GM12892 (cell line): ENCODE data around the gene FIGLA.
"Not testable (repeated sequence)": the region's sequence is repeated elsewhere in the genome, so short reads cannot be mapped to it uniquely, and the experiment has no call there.

Experiments
- DNase-seq: peaks from one replicate; pipeline ENCODE4 v3.0.0; 2011; ENCODE audit not compliant: insufficient read length
- FAIRE-seq: peaks from 2 replicates; lab custom pipeline; 2011; peaks lifted over from hg19 to GRCh38; lab: Jason Lieb, UNC
- POLR2A ChIP-seq: IDR thresholded peaks from 2 replicates; pipeline ENCODE4 v1.6.1; 2011; ENCODE audit warnings: low read depth, low read length, control low read depth
- POLR2AphosphoS5 ChIP-seq: IDR thresholded peaks from 2 replicates; pipeline ENCODE4 v1.6.1; 2011; ENCODE audit warnings: low read depth, low read length, control low read depth
- TAF1 ChIP-seq: IDR thresholded peaks from 2 replicates; pipeline ENCODE4 v1.6.1; 2011; ENCODE audit warnings: low read depth, mild to moderate bottlenecking, control low read depth, low read length, borderline replicate concordance

FIGLA gene

DNA sequence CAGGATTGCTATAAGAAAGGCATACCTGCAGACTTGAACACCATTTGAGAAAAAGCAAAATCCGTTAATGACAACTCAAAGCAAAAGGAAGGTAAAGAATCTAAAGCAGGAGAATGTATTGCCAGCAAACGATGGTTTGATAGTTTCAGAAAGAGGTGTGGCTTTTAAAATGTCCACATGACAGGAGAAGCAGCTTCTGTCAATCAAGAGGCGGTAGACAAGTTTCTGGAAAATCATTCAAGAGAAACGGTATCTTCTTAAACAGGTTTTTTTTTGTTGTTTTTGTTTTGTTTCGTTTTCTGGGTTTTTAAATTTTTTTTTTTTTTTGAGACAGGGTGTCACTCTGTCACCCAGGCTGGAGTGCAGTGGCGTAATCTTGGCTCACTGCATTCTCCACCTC lies 16.2 kb upstream of the FIGLA start:
- DNase-seq (no peak), FAIRE-seq (no peak)
- TF ChIP-seq POLR2A (no peak), POLR2AphosphoS5 (no peak), TAF1 (no peak)

DNA sequence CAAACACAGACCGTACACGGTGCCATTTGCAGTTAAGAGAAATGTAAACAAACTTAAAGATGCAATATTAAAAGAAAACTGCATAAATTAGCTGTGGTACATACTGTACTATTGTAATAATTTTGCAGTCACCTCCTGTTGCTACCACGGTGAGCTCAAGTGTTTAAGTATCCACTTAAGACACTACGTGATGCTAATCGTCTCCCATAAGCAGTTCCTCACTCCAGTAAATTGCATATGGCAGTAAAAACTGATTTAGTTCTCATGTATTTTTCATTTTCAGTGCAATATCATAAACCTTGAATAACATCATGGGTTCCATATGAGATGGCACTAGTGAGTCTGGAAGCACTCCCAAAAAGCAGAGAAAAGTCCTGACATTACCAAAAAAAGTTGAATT lies 15.6 kb upstream of the FIGLA start:
- no peak for TF ChIP-seq POLR2A
- TF ChIP-seq POLR2AphosphoS5: no peak
- TF ChIP-seq TAF1: no peak
- FAIRE-seq (no peak), DNase-seq (no peak)

DNA sequence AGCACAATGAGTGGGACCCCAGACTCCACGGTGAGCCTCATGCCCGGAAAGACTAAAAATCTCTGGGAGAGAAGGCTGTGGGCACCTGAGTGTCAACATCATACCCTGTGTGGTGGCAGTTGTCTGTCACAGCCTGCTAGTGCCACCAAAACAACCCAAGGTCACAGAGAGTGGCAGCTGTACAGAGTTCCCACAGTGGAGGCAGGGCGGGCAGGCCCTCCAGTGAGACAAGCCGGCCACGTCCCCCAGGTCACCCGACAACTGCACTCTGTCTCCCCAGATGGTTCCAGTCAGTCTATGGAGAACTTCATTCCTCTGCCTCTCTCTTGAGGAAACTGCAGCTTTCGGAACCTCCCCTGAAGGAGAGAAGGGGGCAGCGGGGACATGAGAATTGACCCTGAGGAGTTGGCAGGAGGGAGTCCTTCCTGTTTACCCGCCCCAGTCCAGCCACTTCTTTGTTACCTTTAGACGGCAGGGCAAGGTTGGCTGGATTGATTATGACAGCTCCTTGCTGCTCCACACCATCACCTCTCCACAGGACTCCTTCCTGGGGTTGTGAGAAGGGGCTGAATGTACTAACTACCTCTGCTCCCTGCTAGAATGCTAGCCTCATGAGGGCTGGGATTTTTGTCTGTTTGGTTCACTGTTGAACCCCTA lies 11.3 kb upstream of the FIGLA start:
- DNase-seq: no peak

DNA sequence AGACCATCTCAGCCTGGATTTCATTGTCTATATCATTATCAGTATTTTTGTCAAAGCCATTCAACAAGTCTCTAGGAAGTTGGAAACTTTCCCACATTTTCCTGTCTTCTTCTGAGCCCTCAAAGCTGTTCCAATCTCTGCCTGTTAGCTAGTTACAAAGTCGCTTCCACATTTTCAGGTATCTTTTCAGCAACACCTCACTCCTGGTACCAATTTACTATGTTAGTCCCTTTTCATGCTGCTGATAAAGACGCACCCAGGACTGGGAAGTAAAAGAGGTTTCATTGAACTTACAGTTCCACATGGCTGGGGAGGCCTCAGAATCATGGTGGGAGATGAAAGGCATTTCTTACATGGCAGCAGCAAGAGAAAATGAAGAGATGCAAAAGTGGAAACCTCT lies 9.3 kb upstream of the FIGLA start:
- FAIRE-seq (no peak), DNase-seq (no peak)
- TF ChIP-seq POLR2AphosphoS5 (no peak), TAF1 (no peak), POLR2A (no peak)

More for the DNA sequence above, 11.3 kb upstream of the FIGLA start:
- FAIRE-seq: no peak
- no peak for TF ChIP-seq POLR2A
- TF ChIP-seq TAF1: no peak
- no peak for TF ChIP-seq POLR2AphosphoS5

DNA sequence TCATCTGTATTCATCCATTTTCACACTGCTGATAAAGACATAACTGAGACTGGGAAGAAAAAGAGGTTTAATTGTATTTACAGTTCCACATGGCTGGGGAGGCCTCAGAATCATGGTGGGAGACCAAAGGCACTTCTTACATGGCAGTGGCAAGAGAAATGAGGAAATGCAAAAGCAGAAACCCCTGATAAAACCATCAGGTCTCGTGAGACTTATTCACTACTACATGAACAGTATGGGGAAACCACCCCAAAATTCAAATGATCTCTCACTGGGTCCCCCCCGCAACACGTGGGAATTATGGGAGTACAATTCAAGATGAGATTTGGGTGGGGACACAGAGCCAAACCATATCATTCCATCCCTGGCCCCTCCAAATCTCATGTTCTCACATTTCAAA lies 7.6 kb upstream of the FIGLA start:
- FAIRE-seq, DNase-seq: not testable (repeated sequence)

DNA sequence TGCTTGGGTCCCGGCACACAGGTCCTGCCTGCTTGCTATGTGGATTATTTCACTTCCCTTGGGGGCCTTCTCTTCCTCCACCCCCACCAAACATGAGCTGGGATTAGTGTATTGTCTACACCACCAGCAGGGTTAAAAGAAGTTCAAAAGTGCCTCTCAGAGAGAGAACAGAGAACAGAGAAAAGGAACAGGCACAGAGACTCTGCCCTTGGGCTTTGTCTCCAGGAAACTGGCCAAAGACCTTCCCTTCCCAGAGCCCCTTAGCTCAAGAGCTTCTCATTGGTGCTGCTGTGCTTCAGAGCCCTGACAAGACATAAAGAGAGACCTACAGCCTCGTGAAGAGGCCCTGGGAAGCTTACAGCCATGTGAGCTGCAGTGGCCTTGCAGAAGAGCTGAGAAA lies 7.1 kb upstream of the FIGLA start:
- FAIRE-seq: no peak
- no peak for DNase-seq
- TF ChIP-seq TAF1 (no peak), POLR2AphosphoS5 (no peak), POLR2A (no peak)

DNA sequence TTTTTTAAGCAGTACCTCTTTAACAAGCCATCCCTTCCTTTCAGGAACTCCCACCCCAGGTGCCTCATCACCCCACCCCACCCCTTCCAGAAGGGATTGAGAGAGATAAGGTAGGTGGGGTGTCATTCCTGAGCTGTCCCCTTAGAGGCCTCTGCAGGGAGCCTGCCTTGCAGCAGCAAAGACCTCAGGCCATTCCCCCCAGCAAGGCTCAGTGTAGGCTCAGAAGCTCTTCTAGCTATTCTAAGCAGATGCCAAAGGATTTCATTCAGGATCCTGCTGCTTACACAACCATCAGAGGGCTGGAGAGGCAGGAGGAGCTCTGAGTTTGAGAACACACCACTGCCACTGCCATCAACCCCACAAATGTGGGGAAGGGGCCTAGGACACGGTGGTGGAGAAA lies 5.8 kb upstream of the FIGLA start:
- no peak for TF ChIP-seq TAF1
- TF ChIP-seq POLR2AphosphoS5: no peak
- TF ChIP-seq POLR2A: no peak
- FAIRE-seq (no peak), DNase-seq (no peak)

DNA sequence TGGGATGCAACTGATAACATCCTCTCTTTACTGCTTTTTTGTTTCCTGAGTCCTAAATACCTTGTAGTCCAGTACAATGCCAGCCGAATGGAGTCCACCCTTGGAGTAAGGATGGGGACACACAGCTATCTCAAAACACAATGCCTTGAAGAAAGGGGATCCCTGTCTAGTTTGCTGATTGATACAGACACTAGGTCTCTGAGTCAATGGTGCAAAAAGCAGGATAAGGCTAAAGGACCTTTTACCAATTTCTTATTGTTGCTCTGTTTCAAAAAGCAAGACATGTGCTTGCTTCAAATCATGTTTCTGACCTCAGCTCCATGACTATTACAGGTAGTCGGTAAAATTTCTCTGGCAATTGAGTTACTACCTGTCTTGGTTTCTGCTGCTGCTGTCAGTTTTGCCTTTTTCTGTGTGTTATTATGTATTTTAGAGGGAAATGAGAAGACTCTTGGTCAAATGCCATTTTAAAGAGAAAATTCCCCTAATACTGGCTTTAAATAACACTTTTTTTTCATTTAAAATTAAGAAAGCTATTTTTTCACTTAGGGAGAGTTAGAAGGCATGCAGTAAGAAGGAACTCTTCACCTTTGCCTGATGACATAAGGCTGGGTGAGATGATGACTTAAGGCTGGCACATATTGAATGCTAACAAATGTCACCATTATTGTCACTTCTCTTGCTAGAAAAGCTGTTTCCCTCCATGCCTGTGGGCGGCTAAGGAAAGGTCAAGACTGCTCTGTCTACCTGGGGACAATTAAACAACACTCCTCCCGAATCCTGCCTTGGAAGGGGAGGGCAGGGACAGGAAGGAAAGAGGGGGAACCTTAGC lies 4.9 kb upstream of the FIGLA start:
- TF ChIP-seq POLR2AphosphoS5: no peak
- no peak for TF ChIP-seq TAF1
- TF ChIP-seq POLR2A: no peak
- FAIRE-seq (no peak), DNase-seq (no peak)

DNA sequence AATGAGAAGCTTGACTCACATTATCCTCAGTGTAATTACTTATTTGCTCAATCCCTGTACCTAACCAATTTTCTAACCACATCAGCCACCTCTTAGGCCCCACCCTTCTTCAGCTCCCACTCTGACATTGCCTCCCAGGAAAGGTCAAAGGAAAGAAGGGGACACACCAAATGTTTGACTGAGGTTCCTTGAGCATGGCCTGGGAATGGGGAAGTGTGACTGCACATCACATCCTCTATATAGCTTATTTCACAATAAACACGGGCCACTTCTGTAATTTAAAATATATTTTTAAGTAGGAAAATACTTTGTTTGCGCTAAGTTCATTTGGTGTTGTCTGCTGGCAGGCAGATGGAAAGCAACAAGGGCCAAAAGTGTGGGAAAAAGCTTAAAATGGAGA lies 3.0 kb upstream of the FIGLA start:
- TF ChIP-seq POLR2AphosphoS5 (no peak), POLR2A (no peak), TAF1 (no peak)
- DNase-seq (no peak), FAIRE-seq (no peak)

DNA sequence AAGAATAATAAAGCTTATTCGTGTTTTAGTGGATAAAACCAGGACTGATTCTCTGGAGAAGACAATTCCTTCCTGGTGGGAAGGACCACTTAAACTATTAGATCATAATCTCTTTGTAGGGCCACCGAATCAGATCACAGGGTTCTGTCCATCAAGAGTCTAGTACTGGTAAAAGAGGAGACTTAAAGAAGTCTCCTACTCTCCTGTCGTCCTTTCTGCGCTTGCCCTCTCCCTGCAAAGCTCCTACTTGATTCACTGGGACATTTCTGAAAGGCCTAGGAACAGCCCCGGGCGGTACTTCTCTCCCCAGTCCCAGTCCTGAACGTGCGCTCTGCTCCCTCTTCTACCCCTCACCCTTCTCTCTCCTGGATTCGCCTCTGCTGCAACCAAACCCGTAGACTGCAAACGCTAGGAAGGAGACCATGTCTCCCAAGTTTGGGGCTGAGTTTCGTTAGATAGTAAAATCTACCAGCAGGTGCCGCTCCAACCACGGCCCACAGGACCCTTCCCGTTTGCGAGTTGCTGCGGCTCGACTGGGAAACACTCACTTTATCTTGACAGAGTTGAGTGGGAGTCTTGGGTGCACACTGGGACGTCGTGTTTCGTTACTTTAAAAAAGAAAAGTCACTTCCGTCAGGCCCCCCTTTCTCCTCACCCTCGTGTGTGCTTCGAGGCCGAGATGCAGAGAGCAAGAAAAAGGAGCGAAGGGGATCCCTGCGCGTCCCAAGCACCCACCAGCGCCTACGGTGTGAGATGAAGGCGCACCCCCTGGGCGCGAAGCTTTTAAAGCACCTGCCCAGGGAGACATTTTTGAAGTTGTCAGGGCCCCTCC lies 923 bp downstream of the FIGLA start:
- DNase-seq (peak; percentile 32), FAIRE-seq (no peak)
- TF ChIP-seq POLR2AphosphoS5: no peak
- no peak for TF ChIP-seq POLR2A
- no peak for TF ChIP-seq TAF1

DNA sequence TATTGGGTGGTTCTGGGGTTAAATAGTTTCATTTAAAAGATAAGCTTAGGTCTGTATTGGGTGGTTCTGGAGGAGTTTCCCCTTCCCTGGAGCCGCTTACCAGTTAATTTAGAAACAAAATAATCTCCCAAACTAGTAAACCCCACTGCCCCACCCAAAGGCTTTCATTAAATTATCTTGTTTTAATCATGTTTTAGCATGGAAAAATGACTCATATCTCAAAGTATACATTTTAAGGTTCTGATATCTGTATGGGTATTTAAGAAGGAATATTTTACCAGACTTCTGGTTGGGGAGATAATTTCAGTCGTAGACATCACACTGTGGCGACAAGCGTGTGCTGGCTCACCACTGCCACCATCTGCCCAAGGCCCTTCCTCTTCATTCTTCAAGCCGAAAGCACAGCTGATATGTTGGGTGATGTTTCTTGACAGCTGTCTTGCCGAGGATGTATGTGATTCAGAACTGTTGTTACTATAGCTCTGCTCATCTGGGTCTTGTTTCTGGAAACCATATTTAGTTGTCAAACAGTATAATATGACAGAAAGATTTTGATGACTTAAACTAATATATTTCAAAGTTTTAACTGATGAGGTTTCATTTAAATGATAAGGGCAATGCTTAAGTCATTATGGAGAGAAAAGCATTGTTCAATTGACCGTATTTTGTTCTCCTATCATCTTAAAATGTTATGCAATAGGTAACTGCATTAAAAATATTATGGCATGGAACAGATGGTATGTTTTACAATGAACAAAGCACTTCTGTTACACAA lies 5.1 kb downstream of the FIGLA start:
- no peak for TF ChIP-seq TAF1
- no peak for TF ChIP-seq POLR2A
- no peak for TF ChIP-seq POLR2AphosphoS5
- no peak for FAIRE-seq
- no peak for DNase-seq
